Activated T-cell treated with anti-CD3 and anti-CD28 coated beads for 4 hours (primary cell): ENCODE measurements around the gene TBL1X.
"Not testable (repeated sequence)": the region's sequence is repeated elsewhere in the genome, so short reads cannot be mapped to it uniquely, and the experiment has no call there.

Source experiments
- DNase-seq: peaks from one replicate; pipeline ENCODE4 v3.0.0-alpha.2; 2020

The TBL1X gene

GRCh38 chrX:9729171-9729885, 264.5 kb downstream of the TBL1X start:
- no peak for DNase-seq

- DNase-seq: no peak
Observed at GRCh38 chrX:9730078-9730477, 265.2 kb downstream of the TBL1X start.

DNA sequence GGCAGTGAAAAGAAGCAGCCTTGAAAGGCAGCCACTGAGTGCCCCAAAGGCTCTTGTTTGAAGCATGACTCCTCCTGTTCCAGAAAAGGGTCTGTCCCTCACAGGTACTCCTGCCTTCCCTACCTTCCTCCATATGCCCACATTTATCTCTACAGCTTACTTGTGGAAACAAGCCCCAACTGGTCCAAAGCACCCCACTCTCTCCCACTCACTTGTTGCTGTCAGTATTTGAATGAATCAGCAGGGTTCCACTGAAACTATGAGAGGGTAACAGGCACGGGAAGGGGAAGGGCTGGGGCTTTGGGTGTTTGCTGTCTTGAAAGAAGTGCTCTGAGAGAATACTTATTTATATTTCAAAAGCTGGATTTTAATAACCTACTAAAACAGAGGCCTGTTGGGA, 265.9 kb downstream of the TBL1X start:
- DNase-seq: no peak

DNA sequence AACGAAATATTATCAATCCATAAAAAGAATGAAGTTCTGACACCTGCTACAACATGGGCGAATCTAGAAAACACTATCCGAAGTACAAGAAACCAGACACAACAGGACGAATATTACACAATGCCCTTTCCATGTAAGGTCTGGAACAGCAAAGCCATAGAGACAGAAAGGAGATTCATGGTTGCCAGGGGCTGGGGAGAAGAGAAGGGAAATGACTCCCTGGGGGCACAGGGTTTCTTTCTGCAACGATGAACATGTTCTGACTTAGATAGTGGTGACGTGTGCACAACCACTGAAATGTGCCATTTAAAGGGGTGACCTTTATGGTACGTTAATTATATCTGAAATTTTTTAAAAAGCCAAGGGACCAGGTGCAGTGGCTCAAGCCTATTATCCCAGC, 272.5 kb downstream of the TBL1X start:
- no peak for DNase-seq

- DNase-seq: no peak
Observed at GRCh38 chrX:9738151-9738550, 273.3 kb downstream of the TBL1X start.

GRCh38 chrX:9739130-9739529, 274.3 kb downstream of the TBL1X start:
- DNase-seq: no peak

DNA sequence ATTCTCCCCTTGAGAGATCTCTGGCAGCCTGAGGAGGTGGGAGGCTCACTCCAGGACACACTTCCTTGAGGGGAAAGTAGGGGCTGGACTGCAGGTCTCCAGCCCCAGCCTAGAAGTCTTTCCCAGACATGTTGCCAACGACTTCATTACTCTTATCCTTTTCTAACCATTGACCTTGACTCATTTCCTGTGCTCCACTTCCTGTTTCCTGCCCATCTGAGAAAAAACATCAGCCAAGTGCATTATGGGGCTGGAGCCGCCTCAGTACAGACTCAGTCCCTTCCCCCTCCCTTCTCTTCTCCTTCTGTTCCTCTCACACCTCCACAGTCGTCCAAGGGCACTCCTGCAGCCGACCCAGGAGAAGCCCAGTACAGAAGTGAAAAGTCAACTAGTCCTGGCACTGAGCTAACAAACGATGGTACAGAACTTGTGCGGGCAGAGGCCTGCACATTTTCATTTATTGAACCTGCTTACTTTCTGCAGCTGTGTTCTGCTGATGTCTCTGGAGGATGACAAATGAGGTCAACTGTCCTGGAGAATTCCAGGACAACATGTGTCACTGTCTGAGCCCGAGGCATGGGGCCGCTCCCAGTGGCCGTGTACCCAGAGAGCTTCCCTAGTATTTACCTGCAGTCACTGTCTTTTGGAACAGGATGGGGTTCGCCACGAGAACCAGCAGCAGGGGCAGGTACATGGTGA, 280.7 kb downstream of the TBL1X start:
- DNase-seq: no peak

DNA sequence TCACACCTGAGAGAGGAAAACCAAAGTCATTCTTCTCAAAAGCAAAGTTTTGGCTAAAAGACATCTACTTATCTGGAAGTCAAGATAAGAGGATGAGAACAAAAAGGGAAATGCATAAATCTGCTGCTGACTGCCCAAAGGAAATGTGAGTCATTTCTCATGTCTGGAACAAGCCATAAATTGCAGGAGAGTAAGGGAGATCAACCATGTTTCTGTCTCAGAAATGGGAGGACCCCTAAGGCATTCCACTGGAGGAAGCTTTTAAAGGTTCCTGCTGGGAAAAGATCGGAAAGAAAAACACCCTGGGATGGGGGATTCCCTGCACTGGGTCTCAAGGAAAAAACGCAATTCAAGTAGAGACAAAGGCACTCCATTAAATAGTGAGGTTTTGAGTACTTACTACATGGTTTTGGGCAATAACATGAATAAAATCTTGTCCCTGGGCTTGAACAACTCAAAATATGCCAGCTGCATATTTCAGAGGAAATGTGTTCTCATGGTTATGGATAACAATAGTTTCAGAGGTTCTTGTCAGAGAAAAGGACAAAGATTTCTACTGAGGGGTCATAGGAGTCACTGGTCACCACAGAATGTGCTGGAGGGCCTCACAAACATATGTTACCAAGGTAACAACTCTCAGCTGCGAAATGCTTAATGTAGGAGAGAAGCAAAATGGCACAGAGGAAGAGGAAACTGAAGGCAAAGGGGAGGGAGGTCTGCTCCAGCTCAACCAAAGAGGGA, 281.5 kb downstream of the TBL1X start:
- no peak for DNase-seq

- no peak for DNase-seq
Observed at GRCh38 chrX:9747644-9748043, 282.8 kb downstream of the TBL1X start.

GRCh38 chrX:9749146-9749692, 284.4 kb downstream of the TBL1X start:
- no peak for DNase-seq

- DNase-seq: no peak
Observed at GRCh38 chrX:9757366-9757765, 292.5 kb downstream of the TBL1X start.

GRCh38 chrX:9758021-9758638, 293.3 kb downstream of the TBL1X start:
- no peak for DNase-seq

- no peak for DNase-seq
Observed at GRCh38 chrX:9759337-9759736, 294.5 kb downstream of the TBL1X start.

- no peak for DNase-seq
Observed at GRCh38 chrX:9765072-9765736, 300.3 kb downstream of the TBL1X start.

GRCh38 chrX:9765737-9766097, 300.9 kb downstream of the TBL1X start, which contains the start of gene GPR143:
Gene GPR143, minus strand, starts transcription at chrX:9765847. Its CDS starts 30 bp downstream, at chrX:9765817.
- DNase-seq: no peak

- DNase-seq: no peak
Observed at GRCh38 chrX:9767375-9767774, 302.5 kb downstream of the TBL1X start.

GRCh38 chrX:9768321-9768839, 303.5 kb downstream of the TBL1X start:
- DNase-seq: not testable (repeated sequence)

DNA sequence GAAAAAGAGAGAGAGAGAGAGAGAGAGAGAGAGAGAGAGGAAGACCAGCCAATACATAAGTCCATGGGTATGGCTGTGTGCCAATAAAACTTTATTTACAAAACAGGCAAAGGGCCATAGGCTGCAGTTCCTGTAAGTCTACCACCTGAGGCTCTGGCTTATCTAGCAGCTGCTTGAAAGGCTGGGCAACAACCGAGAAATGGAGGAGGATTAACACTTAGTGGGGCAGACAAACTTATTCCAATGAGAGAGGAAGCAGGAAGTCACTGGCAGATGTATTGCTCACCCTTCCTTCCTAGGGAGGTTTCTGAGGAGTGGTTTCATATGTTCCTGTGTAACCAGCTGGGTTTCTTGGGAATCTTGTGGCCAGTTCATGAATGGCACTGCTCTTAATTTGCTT, 305.5 kb downstream of the TBL1X start:
- no peak for DNase-seq

- DNase-seq: no peak
Observed at GRCh38 chrX:9772943-9773342, 308.1 kb downstream of the TBL1X start.

GRCh38 chrX:9775930-9776329, 311.1 kb downstream of the TBL1X start:
- no peak for DNase-seq

DNA sequence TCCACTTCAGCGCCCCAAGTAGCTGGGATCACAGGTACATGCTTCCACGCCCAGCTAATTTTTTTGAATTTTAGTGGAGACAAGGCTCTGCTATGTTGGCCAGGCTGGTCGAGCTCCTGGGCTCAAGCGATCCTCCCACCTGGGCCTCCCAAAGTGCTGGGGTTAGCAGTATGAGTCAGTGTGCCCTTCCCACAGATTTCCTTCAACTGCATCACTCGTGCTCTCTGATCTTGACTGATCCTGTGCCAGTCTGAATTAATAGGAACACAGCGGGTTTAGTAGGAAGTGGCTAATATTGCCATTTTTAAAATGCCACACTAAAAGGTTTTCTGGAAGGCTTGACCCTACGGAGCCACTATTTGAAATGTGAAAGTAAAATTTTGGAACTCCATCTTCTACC, 317.1 kb downstream of the TBL1X start:
- DNase-seq: no peak

DNA sequence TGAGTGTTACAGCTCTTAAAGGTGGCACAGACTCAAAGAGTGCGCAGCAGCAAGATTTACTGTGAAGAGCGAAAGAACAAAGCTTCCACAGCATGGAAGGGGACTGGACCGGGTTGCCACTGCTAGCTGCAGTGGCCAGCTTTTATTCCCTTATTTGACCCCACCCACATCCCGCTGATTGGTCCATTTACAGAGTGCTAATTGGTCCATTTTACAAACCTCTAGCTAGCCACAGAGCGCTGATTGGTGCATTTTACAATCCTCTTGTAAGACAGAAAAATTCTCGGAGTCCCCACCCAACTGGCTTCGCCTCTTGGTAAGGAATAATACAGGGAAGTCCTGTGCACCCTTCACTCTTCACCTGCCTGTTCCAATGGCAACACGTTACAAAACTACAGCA, 319.5 kb downstream of the TBL1X start:
- no peak for DNase-seq
